HEK293T (cell line): ENCODE data around the gene WDR54.

Experiments used
- ARNT ChIP-seq: fragments of 450-650 bp; IDR thresholded peaks from 2 replicates; pipeline ENCODE4 v1.6.1; 2017; ENCODE audit warnings: mild to moderate bottlenecking
- BHLHE40 ChIP-seq: fragments of 450-650 bp; IDR thresholded peaks from 2 replicates; pipeline ENCODE4 v1.6.1; 2016; ENCODE audit warnings: mild to moderate bottlenecking, moderate library complexity, borderline replicate concordance
- ELF4 ChIP-seq: fragments of 450-650 bp; IDR thresholded peaks from 2 replicates; pipeline ENCODE4 v1.6.1; 2017; ENCODE audit warnings: antibody characterized with exemption
- FOXA1 ChIP-seq: fragments of 450-650 bp; IDR thresholded peaks from 2 replicates; pipeline ENCODE4 v1.6.1; 2016; ENCODE audit warnings: mild to moderate bottlenecking
- FOXK2 ChIP-seq: fragments of 450-650 bp; IDR thresholded peaks from 2 replicates; pipeline ENCODE4 v1.6.1; 2016; ENCODE audit warnings: mild to moderate bottlenecking
- HDGF ChIP-seq: fragments of 450-650 bp; IDR thresholded peaks from 2 replicates; pipeline ENCODE4 v1.6.1; 2017; ENCODE audit warnings: antibody characterized with exemption, borderline replicate concordance
- SP1 ChIP-seq: fragments of 450-650 bp; IDR thresholded peaks from 2 replicates; pipeline ENCODE4 v1.6.1; 2017
- SUZ12 ChIP-seq: fragments of 450-650 bp; IDR thresholded peaks from 2 replicates; pipeline ENCODE4 v1.6.1; 2016; ENCODE audit warnings: mild to moderate bottlenecking
- ZNF384 ChIP-seq: fragments of 450-650 bp; IDR thresholded peaks from 2 replicates; pipeline ENCODE4 v1.6.1; 2016

DNA sequence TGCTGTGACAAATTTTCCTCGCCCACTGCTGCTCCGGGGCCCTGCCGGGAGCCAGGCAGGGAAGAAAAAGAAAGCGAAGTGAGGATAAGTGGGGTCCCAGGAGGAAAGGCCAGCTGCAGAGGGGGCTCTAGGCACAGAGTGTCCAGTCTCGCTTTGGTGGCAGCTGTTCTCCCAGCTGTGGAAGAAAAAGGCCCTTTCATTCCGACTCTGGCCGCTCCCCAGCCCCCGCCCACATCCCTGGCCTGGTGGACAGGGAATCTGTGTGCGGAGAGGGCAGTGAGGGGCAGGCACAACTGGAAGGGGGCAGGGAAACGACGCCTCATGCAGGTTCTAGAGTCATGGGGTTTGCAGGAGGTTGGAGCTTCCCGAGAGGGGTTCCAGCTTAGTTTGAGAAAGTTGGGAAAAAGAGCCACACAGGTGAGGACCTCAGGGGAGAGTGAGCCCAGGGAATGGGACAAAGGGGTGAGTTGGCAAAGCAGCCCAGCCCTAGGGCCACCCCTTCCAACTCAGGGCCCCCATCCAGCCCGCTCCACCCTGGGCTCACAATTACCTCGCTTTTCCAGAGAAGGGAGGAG lies 18.4 kb downstream of the WDR54 start:
- TF ChIP-seq ZNF384 (no peak), SP1 (no peak), SUZ12 (no peak), HDGF (no peak), BHLHE40 (no peak), ELF4 (no peak), FOXK2 (no peak), FOXA1 (no peak), ARNT (no peak)
